GM18858 (cell line): ENCODE measurements around the gene ZNF225.
"Not testable (repeated sequence)": the region's sequence is repeated elsewhere in the genome, so short reads cannot be mapped to it uniquely, and the experiment has no call there.

ENCODE experiments used
- ATAC-seq: cut with Tn5 transposase; IDR thresholded peaks from one replicate; pipeline ENCODE4 v1.9.1; 2021; ENCODE audit not compliant: unreplicated experiment

ZNF225 gene

DNA sequence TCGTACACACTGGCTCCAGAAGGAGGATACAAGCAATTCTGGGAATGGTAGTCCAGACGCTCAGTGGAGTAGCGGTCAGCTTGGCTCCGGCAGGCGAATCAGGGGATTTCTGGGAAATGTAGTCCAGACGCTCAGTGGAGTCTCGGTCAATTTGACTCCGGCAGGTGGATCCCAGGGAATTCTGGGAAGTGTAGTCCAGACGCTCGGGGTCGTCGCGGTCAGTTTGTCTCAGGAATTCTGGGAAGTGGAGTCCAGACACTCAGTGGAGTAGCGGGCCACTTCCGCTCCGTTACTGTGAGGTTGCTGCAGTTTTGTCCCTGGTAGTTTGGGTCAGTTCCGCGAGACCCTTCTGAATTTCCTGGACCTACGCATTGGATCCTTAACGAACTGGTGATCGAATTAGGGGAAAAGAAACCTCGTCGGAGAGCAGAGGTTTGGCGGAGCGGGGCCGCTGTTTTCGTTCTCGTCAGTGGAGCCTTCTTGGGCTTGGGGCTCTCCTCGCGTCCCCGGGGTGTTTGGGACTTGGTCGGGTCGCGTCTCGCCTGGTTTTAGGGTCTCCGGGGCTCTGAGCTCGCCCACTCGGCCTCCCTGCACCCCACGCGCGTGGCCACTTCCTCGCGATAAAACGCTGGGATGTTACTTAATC is at the start of gene ZNF225:
ZNF225 (plus strand) TSS at position 262 of the 646 bp plus-strand sequence. CDS start 2,429 bp downstream, outside the sequence.
- ATAC-seq = peak; percentile 75

DNA sequence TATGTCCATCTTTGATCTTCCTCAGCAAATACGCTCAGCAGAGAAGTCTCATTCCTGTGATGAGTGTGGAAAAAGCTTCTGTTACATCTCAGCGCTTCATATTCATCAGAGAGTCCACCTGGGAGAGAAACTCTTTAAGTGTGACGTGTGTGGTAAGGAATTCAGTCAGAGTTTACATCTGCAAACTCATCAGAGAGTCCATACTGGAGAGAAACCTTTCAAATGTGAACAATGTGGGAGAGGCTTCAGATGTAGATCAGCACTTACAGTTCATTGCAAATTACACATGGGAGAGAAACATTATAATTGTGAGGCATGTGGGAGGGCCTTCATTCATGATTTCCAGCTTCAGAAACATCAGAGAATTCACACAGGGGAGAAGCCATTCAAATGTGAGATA is 46.9 kb upstream of the ZNF225 start:
- ATAC-seq = no peak

GRCh38 chr19:44069415-44069814 is 43.8 kb upstream of the ZNF225 start:
- no peak for ATAC-seq

GRCh38 chr19:44071824-44072542 is 41.2 kb upstream of the ZNF225 start, which contains the start of gene ZNF284:
ZNF284 (plus strand) TSS chr19:44072159; CDS start chr19:44076390, 4,231 bp downstream.
- ATAC-seq = peak; percentile 88

DNA sequence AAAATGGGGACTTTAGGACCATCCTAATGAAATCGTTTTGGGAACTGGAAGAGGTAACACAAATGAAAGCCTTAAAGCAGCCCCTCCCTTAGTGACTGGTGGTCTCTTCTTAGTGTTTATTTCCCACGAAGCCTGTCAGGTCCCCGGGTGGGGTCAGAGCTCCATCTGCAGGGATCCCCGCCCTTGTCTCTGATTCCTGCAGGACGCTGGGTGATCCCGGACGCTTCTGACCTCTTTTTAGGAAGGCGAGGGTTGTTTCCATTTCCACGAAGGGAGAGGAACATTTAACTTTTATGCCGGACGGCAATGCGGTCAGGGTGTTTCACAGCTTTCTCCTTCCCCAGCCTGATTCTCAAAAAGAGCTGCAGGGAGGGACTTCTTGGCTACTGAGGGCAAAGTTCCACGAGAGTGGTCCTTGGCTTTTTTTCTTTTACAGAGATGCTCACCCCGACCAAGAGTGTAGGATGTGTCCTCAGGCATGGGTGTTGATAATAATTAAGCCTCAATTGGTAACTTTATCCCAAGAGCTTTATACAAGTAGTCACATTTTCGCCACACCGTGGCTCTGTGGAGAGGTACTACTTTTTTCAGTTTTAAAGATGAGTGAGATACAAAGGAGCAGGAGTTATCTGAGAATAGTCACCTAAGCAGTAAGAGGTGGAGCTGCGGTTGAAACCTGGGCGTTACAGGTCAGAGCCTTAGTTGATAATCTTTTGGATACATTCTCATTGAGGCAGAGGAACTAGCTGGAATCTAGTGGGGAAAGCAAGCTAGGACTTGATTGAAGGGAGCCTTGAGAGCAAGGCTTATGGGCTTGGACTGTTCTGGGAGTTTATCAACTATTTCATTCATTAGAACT is 40.4 kb upstream of the ZNF225 start:
- ATAC-seq = no peak

GRCh38 chr19:44076325-44076724 is 36.9 kb upstream of the ZNF225 start:
- ATAC-seq = no peak

- ATAC-seq = no peak
Observed at GRCh38 chr19:44092108-44092507, 21.1 kb upstream of the ZNF225 start.

DNA sequence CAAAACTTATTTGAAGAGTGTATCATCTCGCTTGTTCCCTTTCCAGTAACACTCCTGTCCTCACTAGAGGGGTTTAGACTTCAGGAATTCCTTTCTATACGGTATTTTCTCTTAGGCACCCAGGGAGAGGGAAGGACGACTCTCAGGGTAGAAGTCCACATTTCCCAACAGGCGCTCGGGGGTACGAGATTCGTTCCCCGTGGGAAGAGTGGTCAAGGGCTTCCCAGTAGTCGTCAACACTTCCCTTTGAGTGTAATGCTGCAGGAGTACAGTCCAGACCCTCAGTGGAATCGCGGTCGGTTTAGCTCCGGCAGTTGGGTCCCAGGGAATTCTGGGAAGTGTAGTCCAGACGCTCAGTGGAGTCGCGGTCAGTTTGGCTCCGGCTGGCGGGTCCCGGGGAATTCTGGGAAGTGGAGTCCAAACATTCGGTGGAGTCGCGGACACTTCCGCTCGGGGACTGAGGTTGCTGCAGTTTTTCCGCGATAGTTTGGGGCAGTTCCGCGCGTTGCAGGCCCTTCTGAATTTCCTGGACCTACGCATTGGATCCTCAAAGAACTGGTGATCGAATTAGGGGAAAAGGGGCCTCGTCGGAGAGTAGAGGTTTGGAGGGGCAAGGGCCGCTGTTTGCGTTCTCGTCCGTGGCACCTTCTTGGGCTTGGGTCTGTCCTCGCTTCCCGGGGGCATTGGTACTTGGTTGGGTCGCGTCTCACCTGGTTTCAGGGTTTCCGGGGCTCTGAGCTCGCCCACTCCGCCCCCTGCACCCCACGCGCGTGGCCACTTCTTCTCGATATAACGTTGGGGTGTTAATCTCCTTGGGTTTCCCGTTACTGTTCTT is 19.1 kb upstream of the ZNF225 start, which contains the start of gene ZNF224:
ZNF224 (plus strand) TSS at position 431 of the 835 bp plus-strand sequence. CDS start 3,513 bp downstream, outside the sequence.
- ATAC-seq = no peak

GRCh38 chr19:44107751-44108150 is 5.4 kb upstream of the ZNF225 start:
- ATAC-seq = no peak

- no peak for ATAC-seq
Observed at GRCh38 chr19:44109458-44109857, 3.7 kb upstream of the ZNF225 start.

GRCh38 chr19:44111910-44112463 is 1.2 kb upstream of the ZNF225 start:
- ATAC-seq = no peak

DNA sequence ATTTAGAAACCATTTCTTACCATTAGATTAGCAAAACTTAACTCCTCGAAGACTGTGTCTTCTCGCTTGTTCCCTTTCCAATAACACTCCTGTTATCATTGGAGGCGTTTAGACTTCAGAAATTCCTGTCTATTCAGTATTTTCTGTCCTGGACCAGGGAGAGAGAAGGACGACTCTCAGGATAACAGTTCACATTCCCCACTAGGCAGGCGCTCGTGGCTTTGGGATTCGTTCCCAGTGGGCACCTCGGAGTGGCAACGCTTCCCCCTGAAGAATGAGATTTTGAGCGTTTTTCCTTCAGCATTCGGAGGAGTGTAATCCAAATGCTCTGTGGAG is 429 bp upstream of the ZNF225 start:
- ATAC-seq = no peak

GRCh38 chr19:44113784-44114390 is 688 bp downstream of the ZNF225 start:
- ATAC-seq = peak; percentile 5

DNA sequence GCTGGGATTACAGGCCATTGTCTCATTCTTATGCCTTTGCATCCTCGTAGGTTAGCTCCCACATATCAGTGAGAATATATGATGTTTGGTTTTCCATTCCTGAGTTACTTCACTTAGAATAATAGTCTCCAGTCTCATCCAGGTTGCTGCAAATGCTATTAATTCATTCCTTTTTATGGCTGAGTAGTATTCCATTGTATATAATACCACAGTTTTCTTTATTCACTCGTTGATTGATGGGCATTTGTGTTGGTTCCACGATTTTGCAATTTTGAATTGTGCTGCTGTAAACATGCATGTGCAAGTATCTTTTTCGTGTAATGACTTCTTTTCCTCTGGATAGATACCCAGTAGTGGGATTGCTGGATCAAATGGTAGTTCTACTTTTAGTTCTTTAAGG is 8.0 kb downstream of the ZNF225 start:
- not testable (repeated sequence) for ATAC-seq

DNA sequence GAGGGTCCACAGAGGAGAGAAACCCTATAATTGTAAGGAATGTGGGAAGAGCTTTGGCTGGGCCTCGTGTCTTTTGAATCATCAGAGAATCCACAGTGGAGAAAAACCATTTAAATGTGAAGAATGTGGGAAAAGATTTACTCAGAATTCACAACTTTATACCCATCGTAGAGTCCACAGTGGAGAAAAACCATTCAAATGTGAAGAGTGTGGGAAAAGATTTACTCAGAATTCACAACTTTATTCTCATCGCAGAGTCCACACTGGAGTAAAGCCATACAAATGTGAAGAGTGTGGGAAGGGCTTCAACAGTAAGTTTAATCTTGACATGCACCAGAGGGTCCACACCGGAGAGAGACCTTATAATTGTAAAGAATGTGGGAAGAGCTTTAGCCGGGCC is 18.8 kb downstream of the ZNF225 start:
- no peak for ATAC-seq

DNA sequence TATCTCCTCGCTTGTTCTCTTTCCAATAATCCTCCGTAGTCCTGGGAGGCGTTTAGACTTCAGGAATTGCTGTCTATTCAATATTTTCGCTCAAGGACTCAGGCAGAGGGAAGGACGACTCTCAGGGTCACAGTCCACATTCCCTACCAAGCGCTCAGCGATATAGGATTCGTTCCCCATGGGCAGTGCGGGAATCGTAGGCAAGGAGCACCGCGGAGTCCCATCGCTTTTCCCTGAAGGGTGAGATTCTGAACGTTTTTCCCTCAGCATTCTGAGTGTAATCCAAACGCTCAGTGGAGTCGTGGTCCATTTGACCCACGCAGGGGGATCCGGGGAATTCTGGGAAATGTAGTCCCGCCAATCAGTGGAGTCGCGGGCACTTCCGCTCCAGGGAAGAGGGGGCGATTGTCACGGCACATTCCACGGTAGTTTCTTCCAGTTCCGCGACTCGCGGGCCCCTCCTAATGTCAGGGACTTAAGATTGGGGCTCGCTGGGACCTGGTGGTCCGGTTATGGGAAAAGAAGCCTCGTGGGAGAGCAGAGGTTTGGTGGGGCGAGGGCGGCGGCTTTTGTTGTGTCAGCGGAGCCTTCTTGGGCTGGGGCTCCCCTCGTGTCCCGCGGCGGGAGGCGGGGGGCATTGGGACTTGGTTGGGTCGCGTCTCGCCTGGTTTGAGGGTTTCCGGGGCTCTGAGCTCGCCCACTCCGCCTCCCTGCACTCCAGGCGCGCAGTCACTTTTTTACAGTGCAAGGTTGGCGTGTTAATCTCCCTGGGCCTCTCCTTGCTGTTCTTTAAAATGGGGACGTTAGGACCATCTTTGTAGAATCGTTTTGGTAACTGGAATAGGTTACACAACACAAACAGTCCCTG is 28.2 kb downstream of the ZNF225 start, which contains the start of gene ZNF234:
ZNF234 (plus strand) TSS at position 364 of the 868 bp plus-strand sequence. CDS start 3,079 bp downstream, outside the sequence.
- ATAC-seq = no peak

GRCh38 chr19:44142059-44142433 is 28.8 kb downstream of the ZNF225 start:
- no peak for ATAC-seq

GRCh38 chr19:44149776-44150175 is 36.6 kb downstream of the ZNF225 start:
- ATAC-seq = no peak

GRCh38 chr19:44151491-44151890 is 38.3 kb downstream of the ZNF225 start:
- ATAC-seq = no peak
